CD4-positive, alpha-beta T cell treated with Interleukin-15 for 1 hour (primary cell): ENCODE data around the gene IDH3A.

Experiments used
- DNase-seq: peaks from one replicate; pipeline ENCODE4 v3.0.0-alpha.2; 2020

The IDH3A gene

DNA sequence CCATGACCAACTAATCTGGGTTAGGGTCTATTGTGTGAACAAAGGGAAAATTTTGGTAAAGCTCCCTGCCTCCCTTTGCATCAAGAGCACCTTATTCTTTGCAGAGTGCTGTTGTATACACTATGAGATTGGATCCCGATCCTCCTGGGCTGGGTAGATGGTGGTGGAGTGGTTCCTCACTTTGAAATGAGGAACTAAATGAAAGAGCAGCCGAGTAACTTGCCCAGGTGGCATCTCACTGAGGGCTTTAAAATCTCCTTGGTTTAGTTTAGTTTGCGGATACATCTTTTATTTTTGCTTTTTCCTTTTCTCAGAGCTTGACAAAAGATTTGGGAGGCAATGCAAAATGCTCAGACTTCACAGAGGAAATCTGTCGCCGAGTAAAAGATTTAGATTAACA lies 19.4 kb downstream of the IDH3A start:
- no peak for DNase-seq

DNA sequence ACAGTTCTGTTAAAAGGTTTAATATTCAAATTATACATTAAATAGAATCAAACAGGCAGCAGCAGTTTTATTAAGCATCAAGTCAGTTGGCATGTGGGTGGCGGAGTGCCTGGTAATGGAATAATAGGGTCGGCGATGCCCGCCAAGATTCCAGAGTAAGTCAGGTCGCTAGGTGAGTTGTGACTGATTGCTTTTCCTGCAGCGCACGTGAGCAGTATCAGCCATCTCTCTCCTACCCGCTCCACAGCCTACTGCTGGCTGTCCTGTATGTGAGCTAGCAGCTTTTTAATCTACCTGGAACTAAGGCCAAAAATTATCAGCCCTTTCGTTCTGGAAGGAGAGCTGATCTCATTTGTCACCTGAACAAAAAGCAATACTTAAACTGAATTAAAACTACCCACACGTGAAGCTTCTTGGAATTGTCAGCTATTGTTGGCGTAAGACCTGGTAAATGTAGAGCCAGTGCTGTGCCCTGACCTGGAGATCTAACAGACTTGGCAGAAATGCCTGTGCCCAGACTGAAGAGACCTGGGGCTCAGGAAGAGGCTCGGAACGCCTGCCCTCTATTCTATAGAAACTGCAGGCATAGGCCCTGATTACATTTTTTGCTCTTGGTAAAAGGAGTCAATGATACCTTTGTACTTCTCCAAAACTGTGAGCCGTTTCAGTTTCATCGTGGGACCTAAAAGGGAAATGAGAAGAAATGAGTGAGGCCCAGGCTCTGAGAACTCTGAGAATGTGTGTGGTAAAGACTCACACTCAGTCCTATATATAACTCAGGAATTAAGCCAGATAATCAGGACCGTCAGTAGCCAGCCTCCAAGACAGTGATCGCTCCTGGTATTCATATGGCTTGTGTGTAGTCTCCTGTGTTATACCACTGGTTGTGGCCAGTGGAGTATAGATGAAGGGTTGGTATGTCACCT lies 21.9 kb downstream of the IDH3A start:
- DNase-seq: no peak

DNA sequence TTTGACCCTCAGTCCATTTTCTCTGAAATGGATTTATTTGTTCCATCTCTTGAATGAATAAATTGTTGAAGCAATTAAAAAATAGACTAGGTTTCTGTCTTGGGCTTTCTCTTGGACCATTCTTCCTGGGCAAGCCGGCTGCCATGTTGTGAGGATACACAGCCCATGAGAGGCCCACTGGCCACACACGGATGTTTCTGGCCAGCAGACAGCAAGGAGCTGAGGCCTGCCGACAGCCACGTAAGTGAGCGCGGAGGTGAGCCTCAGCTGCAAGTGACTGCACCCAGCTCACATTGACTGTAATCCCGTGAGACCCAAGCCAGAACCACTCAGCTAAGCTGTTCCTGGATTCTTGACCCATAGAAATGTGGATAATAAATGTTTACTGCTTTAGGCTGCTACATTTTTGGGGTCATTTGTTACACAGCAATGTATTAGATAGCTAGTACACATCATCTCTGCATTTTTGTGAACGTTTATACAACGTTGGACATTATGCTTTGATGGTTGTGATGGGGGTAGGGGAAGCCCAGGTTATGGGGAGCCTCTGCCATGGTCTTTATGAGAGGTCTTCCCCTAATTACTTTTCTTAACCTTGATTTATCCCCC lies 22.8 kb downstream of the IDH3A start:
- DNase-seq: no peak

DNA sequence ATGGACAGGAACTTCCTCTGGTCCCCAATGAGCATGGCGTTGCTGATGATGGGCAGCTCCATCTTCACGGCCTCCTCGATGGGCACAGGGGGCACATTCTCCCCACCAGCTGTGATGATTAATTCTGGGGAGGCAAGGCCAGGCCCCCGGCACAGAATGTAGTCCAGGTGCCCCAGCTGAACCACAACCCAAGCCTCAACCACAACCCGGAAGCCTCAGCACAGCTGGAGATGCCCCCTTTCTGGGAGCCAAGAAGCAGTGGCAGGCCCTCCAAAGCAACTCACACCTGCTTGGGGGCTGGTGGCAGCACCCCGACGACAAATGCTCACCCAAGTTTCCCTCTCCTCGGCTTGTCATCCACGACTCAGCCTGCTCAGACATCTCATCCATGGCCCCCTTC lies 25.2 kb downstream of the IDH3A start:
- DNase-seq: no peak

DNA sequence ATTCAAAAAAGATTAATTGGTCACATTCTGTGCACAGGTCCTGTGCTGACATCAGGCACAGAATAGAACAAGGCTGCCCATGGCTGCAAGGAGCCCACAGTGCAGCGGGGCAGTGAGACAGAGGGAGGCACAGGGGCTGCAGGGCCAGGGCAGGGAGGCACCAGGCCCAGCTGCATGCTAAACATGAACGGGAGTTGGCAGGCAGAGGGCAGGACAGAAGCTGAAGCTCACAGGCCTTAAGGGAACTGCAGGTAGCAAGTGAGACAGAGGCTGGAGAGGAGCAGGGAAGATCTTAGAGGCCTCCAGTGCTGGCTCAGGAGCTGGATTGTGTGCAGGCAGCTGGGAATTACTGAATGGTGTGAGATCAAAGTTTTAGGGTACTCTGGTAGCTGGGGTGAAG lies 26.2 kb downstream of the IDH3A start:
- no peak for DNase-seq

DNA sequence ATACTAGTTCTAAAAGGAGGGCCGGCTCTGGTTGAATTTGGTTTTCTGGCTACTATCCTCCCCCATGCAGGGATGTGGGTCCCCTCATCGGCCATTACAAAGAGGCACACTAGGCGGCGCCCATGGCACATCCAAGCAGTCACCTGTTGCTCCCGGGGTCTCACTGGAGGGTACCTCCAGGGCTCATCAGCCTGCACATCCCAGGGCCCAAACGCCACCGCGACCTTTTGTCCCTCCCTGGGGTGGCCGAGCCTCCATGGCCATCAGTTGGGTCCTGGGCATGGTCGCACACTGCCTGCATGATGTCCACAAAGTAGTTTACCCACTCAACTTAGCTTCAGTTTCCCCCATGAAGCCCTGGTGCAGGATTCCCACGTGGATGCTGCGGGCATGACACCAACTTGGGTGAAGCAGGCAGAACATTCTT lies 28.3 kb downstream of the IDH3A start:
- DNase-seq: no peak

DNA sequence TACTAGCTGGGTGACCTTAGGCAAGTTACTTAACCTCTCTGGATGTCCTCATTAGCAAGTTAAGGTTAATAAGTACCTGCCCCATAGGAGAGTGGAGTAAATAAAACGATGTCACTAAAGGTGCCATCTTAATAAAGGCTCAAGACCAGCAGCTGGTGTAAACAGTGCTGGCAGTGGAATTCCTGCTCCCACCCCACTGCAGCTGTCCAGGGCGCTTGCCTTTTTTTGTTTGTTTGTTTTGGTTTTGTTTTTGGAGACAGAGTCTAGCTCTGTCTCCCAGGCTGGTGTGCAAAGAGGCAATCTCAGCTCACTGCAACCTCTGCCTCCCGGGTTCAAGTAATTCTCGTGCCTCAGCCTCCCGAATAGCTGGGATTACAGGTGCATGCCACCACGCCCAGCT lies 28.9 kb downstream of the IDH3A start:
- no peak for DNase-seq

DNA sequence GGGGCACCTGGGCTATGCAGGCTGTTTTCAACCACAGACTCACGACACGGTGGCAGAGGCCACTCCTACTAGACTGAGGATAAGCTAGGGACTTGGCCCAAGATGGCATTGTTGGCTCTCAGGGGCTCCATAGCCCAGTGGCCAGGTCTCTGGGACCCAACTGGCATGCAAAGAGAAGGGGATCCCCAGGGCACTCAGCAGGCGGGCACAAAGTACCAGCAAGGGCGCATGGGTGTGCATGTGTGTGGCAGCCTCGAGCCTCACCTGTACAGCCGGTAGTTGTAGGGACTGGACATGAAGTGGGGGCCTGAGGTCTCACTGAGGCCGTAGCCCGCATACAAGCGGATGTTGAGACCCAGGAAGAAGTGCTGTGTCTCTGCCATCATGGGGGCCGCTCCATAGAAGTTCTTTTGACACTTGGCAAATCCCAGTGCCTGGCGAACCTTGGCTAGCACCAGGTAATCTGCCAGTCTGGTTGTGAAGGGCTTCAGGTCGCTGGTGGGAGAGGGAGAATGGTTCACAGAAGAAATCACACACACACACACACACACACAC lies 30.2 kb downstream of the IDH3A start:
- no peak for DNase-seq

DNA sequence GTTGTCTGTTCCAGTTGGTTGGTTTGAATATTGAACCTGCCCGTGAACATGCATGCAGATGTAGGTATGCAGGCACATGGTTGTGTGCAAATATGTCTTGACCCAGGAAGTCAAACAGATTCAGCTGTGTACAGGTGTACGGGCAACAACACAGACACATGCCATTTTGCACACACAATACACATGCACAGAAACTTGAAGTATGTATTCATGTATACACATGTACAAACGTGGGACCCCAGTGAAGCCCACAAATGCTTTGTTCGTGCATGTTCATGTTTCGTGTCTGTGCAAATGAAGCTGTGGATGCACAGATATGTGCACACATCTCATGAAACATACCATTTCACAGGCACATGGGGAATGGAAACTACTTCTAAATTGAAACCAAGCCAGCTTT lies 30.7 kb downstream of the IDH3A start:
- no peak for DNase-seq

DNA sequence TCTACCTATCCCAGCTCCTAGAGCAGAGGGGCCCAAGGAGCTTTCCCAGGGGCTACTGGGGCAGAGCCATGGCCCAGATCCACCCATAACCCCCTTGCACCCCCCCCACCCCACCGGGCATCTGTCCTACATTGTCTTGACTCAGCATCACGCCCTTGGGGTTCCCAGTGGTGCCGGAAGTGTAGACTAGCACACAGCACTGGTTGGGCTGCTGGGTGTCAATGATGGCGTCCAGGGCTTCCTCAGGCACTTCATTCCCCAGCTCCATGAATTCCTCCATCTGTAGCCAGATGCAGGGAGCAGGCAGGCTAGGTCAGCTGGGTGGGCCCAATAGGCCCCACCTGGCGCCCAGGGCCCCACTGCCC lies 33.2 kb downstream of the IDH3A start:
- no peak for DNase-seq

DNA sequence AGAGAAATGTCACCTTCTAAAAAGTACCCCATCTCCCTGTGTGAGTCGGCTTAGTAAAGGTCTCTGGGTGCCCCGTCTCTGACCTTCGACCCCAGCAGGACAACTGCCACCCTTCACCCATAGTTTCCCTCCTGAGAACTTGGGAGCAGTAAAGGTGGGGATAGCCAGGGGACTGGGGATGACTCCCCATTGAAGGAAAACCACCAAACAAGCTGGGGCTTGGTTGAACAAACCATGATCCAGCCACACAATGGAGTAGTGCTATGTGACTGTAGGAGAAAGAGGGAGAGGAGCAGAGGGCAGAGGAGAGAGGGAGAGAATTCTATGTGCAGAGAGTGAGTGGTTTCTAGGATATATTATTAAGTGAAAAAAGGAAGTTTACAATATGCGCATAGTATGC lies 33.7 kb downstream of the IDH3A start:
- no peak for DNase-seq

DNA sequence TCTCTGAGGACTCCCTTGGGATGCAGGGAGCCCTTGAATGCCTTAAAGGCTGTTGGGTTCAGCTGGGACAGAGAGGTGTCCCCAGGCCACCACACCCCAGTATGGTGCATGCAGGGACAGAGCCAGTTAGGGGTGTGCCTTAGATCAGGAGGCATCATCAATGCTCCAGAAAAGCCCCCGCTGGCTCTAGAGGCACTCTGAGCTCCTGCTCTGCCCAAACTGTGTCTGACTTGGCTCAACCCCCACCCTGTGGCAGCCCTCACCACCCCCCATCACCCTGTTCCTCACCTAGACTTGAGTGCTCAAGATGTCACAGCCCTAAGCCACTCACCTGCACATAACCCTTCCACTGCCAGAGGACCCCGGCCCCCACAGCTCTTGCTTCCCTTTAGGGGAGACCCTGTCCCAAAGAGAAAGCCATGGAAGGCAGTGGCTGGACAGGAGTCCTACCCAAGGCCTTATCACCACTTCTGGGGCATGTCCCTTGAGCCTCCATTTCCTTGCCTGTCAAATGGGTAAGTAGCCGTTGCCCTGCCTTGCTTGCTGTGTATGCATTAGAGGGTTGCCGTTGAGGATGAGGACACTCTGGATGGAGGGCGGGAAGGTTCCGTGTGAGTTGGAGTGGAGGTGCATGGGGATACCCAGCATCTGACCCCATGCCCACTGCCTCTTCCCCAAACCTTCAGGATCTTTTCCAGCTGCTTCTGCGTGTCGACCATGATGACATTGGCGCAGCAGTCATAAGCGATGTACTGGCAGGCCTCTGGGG lies 43.8 kb downstream of the IDH3A start:
- no peak for DNase-seq

DNA sequence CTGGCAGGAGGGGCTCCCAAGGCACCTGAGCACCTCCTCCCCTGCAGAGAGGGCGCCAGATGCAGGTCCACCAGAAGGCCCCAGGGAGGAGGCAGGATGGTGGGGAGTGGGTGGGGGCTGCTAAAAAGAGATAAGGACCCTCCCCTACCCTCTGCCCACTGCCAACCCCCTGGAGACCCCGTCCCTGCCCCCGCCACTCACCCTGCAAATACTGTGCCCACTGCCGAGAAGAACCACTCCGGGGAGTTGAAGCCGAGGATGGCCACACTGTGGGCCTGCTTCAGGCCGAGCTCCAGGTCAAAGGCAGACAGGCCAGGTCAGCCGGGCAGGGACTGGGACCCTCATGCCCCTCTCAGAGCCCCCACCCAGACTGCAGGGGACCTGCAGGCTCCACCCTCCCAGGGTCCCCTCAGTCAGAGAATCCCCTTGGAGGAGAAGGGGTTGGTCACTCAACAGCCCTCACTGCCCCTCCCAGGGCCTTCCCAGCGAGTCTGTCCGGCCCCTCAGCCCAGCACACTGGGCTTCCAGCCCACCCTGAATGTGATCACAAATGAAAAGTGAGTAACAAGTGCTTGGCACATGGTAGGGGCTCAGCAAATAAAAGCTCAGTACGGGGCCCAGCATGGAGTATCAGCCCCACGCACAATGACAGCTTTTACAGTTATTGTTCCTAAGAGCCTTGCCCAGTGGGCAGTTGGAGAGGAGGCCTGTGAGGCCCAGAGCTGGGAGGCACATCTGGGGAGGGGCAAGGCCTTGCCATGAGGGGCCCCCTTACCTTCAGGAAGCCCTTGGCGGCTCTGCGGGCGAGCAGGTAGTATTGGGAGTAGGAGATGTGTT lies 44.8 kb downstream of the IDH3A start:
- DNase-seq: no peak

DNA sequence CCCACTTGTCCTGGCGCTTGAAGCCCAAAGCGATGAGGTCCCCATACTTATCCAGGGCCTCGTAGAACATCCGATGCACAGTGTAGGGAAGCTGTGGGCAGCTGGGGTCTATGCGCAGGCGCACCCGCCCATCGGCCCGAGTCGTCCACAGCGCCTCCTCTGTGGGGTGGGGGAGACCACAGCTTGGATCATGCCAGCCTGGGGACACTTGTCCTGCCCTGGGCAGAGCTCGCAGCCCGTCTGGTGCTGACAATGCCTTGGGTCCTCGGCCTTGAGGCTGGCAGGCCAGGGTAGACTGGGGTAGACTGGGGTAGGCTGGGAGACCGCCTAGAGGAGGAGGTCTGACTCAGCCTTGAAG lies 45.4 kb downstream of the IDH3A start:
- DNase-seq: no peak

DNA sequence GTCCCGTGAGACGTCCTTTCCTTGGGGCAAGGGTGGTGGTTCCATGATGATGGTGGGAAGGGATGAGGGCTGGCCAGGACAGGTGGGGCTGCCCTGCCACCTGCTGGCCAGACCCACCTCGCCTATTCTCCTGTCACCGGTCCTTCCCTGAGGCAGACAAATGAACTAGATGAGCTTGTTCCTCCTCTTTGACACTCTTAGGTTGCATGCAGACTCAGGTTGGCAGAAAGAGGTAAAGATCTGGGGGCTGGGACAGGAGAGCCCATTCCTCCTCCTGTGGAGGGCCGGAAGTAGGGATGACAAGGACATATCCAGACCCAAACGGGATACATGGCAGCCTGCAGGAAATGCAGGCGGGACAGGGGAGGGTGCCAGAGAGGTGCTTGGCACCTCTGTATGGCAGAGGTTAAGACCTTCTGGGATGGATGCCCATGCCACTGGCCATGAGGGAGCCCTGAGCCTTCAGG lies 46.6 kb downstream of the IDH3A start:
- DNase-seq: peak; percentile 47

DNA sequence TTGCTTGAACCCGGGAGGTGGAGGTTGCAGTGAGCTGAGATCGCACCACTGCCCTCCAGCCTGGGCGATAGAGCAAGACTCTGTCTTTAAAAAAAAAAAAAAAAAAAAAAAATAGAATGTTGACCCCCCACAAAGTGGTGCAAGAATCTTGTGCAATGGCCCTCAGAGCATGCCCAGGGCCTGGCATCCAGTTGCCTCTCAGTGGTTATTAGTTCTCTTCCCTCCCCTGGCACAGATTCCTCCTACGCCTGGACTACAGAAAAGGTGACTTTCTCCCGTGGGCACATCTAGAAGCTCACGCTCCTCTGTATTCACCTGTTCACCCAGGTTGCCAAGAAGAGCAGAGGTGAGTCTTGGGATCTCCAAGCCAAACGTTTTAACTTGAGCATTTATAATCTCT lies 48.5 kb downstream of the IDH3A start:
- no peak for DNase-seq

DNA sequence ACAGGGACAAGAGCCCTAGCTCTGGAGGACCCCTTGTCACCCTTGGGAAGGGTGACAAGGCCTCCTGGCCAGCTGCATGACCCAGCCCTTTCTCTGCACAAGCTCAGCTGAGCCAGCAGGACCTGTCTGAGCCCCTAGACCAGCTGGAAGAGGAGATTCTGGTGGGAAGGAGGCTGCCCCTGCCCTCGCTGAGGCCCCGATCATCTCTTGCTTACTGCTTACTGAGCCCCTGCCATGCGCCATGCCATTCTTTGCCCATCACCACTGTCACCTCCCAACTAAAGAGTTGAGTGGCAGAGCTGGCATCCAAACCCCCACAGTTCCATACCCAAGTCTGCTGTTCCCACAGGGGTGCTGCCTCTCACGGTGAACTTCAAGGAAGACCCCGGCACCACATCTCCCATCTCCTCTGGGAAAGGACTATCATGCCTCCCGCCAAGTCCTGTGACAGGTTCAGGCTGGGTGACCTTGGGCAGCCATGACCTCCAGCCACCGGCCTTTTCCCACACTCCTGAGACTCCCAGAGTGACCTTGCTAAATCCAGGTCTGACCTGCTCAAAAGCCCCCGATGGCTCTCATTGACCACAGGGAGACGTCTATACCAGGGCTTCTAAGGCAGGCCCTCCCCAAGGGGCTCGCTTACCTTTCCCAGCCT lies 51.2 kb downstream of the IDH3A start:
- DNase-seq: no peak

DNA sequence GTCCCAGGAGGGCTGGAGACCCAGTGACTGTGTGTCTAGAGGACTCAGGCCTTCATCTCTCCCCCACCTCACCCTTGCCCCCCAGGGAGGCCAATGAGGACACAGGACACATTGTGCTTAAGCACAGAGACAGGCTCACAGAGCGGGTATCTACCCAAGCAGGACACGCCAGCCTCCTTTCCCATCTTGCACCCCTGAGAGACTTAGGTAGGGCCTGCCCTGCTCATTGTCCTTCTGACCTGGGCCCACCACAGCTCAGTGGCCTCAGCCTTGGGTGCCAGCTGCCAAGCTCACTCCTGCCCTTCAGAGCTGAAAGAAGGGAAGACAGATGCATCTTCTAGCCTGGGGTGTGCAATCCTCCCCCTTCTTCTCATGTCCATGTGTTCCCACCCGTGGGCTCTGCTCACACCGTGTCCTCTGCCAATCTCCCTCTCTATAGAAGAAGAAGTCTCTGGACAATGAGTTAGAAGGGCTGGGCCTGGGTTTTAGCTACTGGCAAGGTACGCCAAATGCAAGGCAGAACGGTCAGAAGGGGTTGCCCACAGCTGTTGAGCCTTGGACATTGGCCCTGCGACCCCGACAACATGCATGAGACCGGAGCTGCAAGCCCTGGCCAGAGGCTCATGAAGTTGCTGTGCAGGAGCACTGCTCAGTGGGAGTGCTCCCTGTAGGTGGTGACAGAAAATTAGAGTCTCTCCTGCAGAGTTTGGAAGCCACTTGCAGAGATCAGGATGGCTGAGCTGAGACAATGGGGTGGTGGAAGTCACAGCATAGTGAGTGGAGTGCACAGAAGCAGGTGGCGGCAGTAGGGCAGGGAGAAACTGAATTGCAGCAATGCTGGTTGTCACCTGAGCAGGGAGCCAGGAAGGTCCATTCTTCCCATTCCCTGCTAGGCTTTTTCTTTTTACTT lies 52.4 kb downstream of the IDH3A start:
- no peak for DNase-seq

DNA sequence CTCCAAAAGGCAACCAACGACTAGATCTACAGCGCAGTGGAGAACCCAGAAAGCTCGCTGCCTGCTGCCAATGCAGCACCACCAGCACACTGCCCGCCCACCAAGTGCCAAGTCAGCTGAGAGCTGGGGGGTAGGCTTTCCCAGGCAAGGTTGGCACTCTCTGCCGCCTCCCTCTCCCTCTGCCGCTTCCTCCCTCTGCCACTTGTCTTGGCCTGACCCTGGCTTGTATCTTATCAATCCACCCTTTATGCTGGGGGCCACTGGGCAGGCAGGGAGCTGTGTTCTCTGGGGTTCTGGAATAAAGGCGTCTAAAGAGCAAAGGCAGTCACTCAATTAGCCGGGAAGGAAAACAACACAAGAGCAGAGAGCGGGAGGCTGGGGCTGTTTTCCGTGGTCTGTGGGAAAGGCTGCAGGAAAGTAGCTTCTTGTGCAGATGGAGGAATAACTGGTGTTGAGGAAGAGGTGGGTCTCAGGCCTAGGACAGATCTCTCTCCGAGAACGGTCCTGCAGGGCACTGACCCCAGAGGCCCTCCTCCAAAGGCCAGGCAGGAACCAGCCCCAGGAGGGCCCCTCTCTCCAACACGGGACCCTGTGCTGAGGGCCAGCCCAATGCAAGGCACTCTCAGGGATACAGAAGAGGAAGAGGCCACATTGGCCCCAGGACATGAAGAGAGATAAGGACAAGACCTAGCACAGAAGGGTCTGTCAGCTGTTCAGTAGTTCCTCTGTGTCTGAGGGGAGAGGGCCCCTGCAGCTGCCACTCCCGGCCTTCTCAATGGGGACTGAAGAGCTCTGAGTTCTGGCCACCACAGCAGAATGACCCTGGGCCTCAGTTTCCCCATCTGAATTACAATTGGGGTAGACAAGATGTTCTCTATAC lies 54.4 kb downstream of the IDH3A start:
- DNase-seq: no peak
